GM12878 (cell line): ENCODE data around the gene NKX1-1. TPM values are rescaled to one million over a fixed set of nuclear protein-coding genes. Genes with fewer than 3 reads are reported as not detected.

Source experiments
- ATAC-seq: fragments of 200-7000 bp; cut with Tn5 transposase; 3 replicates; pipeline ENCODE4 v1.9.1; 2020; ENCODE audit warnings: mild to moderate bottlenecking, moderate library complexity
- BruUV-seq: library from RNA; stranded (reverse); fragments of 400-500 nt; replicated peaks from 2 replicates; lab custom pipeline; 2021; lab: Mats Ljungman, UMichigan
- CTCF ChIA-PET: fragments of 300-600 bp; sonication (Branson Sonifier 250); formaldehyde crosslinking; extraction: SDS; loops from one replicate; lab custom pipeline; 2021; ENCODE audit warnings: inconsistent platforms; lab: Yijun Ruan, JAX
- POLR2A ChIA-PET: fragments of 350-600 bp; formaldehyde crosslinking; extraction: SDS; loops from one replicate; lab custom pipeline; 2021; ENCODE audit warnings: inconsistent platforms; lab: Charles Lee
- RAD21 ChIA-PET: fragments of 300-600 bp; sonication (Branson Sonifier 250); formaldehyde crosslinking; loops from one replicate; lab custom pipeline; 2023; ENCODE audit warnings: antibody characterized with exemption; ENCODE audit not compliant: unreplicated experiment; lab: Charles Lee
- SMC1A ChIA-PET: fragments of 300-600 bp; sonication (Branson Sonifier 250); formaldehyde crosslinking; loops from one replicate; lab custom pipeline; 2023; ENCODE audit not compliant: unreplicated experiment, uncharacterized antibody; lab: Charles Lee
- DNase-seq: peaks from one replicate; pipeline ENCODE4 v3.0.0-alpha.2; 2011; ENCODE audit warnings: low read depth, low spot score
- FAIRE-seq: peaks from 3 replicates; lab custom pipeline; 2011; peaks lifted over from hg19 to GRCh38; lab: Jason Lieb, UNC
- H2AFZ ChIP-seq: 2 replicates; pipeline ENCODE4 v1.6.0; 2011; ENCODE audit warnings: low read depth, low read length, control low read depth; ENCODE audit not compliant: control insufficient read depth
- H3K27ac ChIP-seq: 2 replicates; pipeline ENCODE4 v1.5.1; 2011; ENCODE audit warnings: control low read depth; ENCODE audit not compliant: control insufficient read depth, insufficient read depth
- H3K27me3 ChIP-seq, 2 experiments: replicated peaks in 1 of 2; 2 replicates each; pipeline versions ENCODE4 v1.6.0 to v1.6.1; 2011; ENCODE audit warnings: low read length in 1 of 2; ENCODE audit not compliant: control insufficient read depth in 2 of 2, insufficient read depth in 2 of 2
- H3K36me3 ChIP-seq, 2 experiments: 2 replicates each; pipeline ENCODE4 v1.5.1; 2011; ENCODE audit warnings: low read length in 1 of 2; ENCODE audit not compliant: control insufficient read depth in 2 of 2, insufficient read depth in 2 of 2
- H3K4me1 ChIP-seq: 2 replicates; pipeline ENCODE4 v1.6.1; 2011; ENCODE audit warnings: mild to moderate bottlenecking, low read length, moderate library complexity, mixed read lengths; ENCODE audit not compliant: control insufficient read depth, insufficient read depth
- H3K4me2 ChIP-seq: 2 replicates; pipeline ENCODE4 v1.6.0; 2011; ENCODE audit warnings: control low read depth; ENCODE audit not compliant: control insufficient read depth, insufficient read depth
- H3K4me3 ChIP-seq: fragments of 200-600 bp; sonication (generic); 2 replicates; pipeline ENCODE4 v1.5.1; 2016
- H3K79me2 ChIP-seq: 2 replicates; pipeline ENCODE4 v1.6.0; 2011; ENCODE audit warnings: low read length; ENCODE audit not compliant: control insufficient read depth, insufficient read depth
- H3K9ac ChIP-seq: 2 replicates; pipeline ENCODE4 v1.8.0; 2011; ENCODE audit warnings: low read length, control low read depth, mixed read lengths; ENCODE audit not compliant: control insufficient read depth, insufficient read depth
- H3K9me3 ChIP-seq: replicated peaks from 3 replicates; pipeline ENCODE4 v1.5.1; 2011; ENCODE audit warnings: mild to moderate bottlenecking, low read length; ENCODE audit not compliant: control insufficient read depth, insufficient read depth
- H4K20me1 ChIP-seq: 2 replicates; pipeline ENCODE4 v1.6.0; 2011; ENCODE audit not compliant: control insufficient read depth, insufficient read depth
- BCLAF1 ChIP-seq: fragments of 450-650 bp; IDR thresholded peaks from 2 replicates; pipeline ENCODE4 v1.6.1; 2017; ENCODE audit warnings: antibody characterized with exemption, mild to moderate bottlenecking, moderate library complexity
- BMI1 ChIP-seq: fragments of 450-650 bp; IDR thresholded peaks from 2 replicates; pipeline ENCODE4 v1.6.1; 2016; ENCODE audit warnings: mild to moderate bottlenecking, moderate library complexity, borderline replicate concordance
- CTCF ChIP-seq, 3 experiments: IDR thresholded peaks in 2 of 3; conservative IDR thresholded peaks in 1 of 3; 2 replicates each; pipeline ENCODE4 v1.5.1; 2011; ENCODE audit warnings: low read depth in 3 of 3, low read length in 3 of 3, mild to moderate bottlenecking in 3 of 3, control low read depth in 2 of 3, moderate library complexity in 2 of 3, inconsistent platforms in 1 of 3, mixed read lengths in 1 of 3; ENCODE audit not compliant: control insufficient read depth in 2 of 3, insufficient read depth in 1 of 3; ENCODE audit errors: extremely low read depth in 1 of 3
- E2F8 ChIP-seq: fragments of 450-650 bp; IDR thresholded peaks from 2 replicates; pipeline ENCODE4 v1.6.1; 2018; ENCODE audit warnings: mild to moderate bottlenecking, low read depth, moderate library complexity; ENCODE audit not compliant: partially characterized antibody
- HDAC6 ChIP-seq: fragments of 200-600 bp; sonication (generic); IDR thresholded peaks from one replicate; pipeline ENCODE4 v1.8.0; 2017; ENCODE audit warnings: antibody characterized with exemption; ENCODE audit not compliant: unreplicated experiment
- IKZF2 ChIP-seq, 2 experiments: fragments of 450-650 bp; IDR thresholded peaks; 2 replicates each; pipeline ENCODE4 v1.6.1; 2017; ENCODE audit warnings: mild to moderate bottlenecking in 2 of 2, moderate library complexity in 2 of 2
- PAX5 ChIP-seq: IDR thresholded peaks from 2 replicates; pipeline ENCODE4 v1.6.1; 2011; ENCODE audit warnings: low read depth, low read length, borderline replicate concordance
- POLR2A ChIP-seq: IDR thresholded peaks from 2 replicates; pipeline ENCODE4 v1.6.1; 2011; ENCODE audit warnings: low read depth, mild to moderate bottlenecking, low read length
- RB1 ChIP-seq: fragments of 450-650 bp; formaldehyde crosslinking; IDR thresholded peaks from 2 replicates; pipeline ENCODE4 v1.6.1; 2017; ENCODE audit warnings: mild to moderate bottlenecking, borderline replicate concordance
- RUNX3 ChIP-seq: IDR thresholded peaks from 2 replicates; pipeline ENCODE4 v1.6.1; 2012; ENCODE audit warnings: low read length, inconsistent platforms
- SMAD5 ChIP-seq: IDR thresholded peaks from 2 replicates; pipeline ENCODE4 v1.6.1; 2016; ENCODE audit warnings: antibody characterized with exemption, low read depth
- SP1 ChIP-seq: IDR thresholded peaks from one replicate; pipeline ENCODE4 v1.6.1; 2011; ENCODE audit warnings: low read depth, low read length
- ZBED1 ChIP-seq: IDR thresholded peaks from 2 replicates; pipeline ENCODE4 v1.6.1; 2016; ENCODE audit warnings: borderline replicate concordance
- WGBS: methylation state at CpG from one replicate; pipeline ENCODE4 v1.1.6; 2016; ENCODE audit warnings: low lambda C conversion rate; ENCODE audit not compliant: insufficient replicate concordance, insufficient coverage; ENCODE audit errors: missing lambda C conversion rate; 5-methylcytosine and 5-hydroxymethylcytosine counted together
- in situ Hi-C: fragments of 300-500 bp; cut with MboI; formaldehyde crosslinking; loops from 9 replicates; pipeline ENCODE4 v1.14.3; 2018; ENCODE audit warnings: mixed read lengths
- intact Hi-C: fragments of 100-400 bp; cut with micrococcal nuclease; formaldehyde crosslinking; loops from one replicate; pipeline ENCODE4 v1.14.2; 2022; ENCODE audit not compliant: unreplicated experiment
- polyA plus RNA-seq, 11 experiments: library from polyadenylated mRNA; depleted of rRNA in 4 of 11; unstranded in 6 of 11; stranded (reverse) in 5 of 11; fragments of >200 nt; fragmentation: Nextera tagmentation in 4 of 11; fragmentation: Illumina TruSeq in 1 of 11; extraction: Ambion mirVana in 4 of 11; extraction: Trizol in 1 of 11; gene quantifications; 1 replicate in 1 of 11; 2 replicates in 10 of 11; pipeline versions ENCODE4 v1.2.1 to v1.2.3, GENCODE V29; 2011 to 2016; ENCODE audit warnings: inconsistent platforms in 2 of 11, missing spikeins in 2 of 11, low read depth in 1 of 11
- total RNA-seq, 4 experiments: library from RNA; depleted of rRNA in 3 of 4; stranded (reverse); fragments of >200 nt in 3 of 4; fragmentation: Illumina TruSeq in 1 of 4; extraction: Trizol in 1 of 4; gene quantifications; 2 replicates each; pipeline versions ENCODE4 v1.2.1 to v1.2.3, GENCODE V29; 2013 to 2021
- TF ChIP-seq, protein P1 (sequence below): IDR thresholded peaks from 2 replicates; pipeline ENCODE4 v1.6.1; 2011; ENCODE audit warnings: low read depth, mild to moderate bottlenecking, low read length, moderate library complexity, borderline replicate concordance; ENCODE audit errors: extremely low read depth
- TF ChIP-seq, protein P2 (sequence below): fragments of 450-650 bp; IDR thresholded peaks from 2 replicates; pipeline ENCODE4 v1.6.1; 2014; ENCODE audit warnings: mild to moderate bottlenecking

The NKX1-1 gene
- total and polyA plus RNA-seq, 10 of the 15 experiments (the other 5 are each of a cell fraction or from before 2014, with no cell fraction given): not detected

DNA sequence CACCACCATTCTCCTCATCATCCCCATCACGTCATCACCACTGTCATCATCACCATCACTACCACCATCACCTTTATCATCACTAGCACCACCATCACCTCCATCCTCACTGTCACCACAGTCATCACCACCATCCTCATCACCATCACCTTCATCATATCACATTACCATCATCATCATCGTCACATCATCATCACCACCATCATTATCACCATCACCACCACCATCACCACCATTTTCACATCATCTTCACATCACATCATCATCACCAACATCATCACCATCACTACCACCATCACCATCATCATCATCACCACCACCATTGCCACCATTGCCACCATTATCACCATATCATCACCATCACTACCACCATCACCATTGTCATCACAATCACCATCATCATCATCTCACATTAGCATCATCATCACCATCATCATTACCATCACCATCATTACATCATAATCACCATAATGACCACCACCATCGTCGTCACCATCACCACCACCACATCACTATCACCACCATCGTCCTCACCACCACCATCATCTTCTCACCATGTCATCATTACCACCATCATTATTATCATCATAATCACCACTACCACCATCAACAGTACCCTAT, 46.3 kb upstream of the NKX1-1 start:
- Histone ChIP-seq H4K20me1 (no peaks in the 10 kb centered on the region), H2AFZ (no peak overlapping the region), H3K27ac (no peak overlapping the region), H3K79me2 (no peaks in the 10 kb centered on the region), H3K9ac (no peak overlapping the region), H3K4me2 (no peak overlapping the region), H3K4me1 (no peaks in the 10 kb centered on the region), H3K27me3 (no peaks in the 10 kb centered on the region), H3K4me3 (no peak overlapping the region), H3K36me3 (no peaks in the 10 kb centered on the region), H3K9me3 (no peaks in the 10 kb centered on the region; the same call in 2 of the 3 replicates)
- FAIRE-seq (no peak), DNase-seq (no peak), ATAC-seq (no peak)
- TF ChIP-seq SMAD5 (no peak), BCLAF1 (no peak), BMI1 (no peak), E2F8 (no peak), PAX5 (no peak), CTCF (IDR thresholded peaks at IDR 0.05 in 2 of 3, conservative IDR thresholded peaks at IDR 0.05 in 1 of 3; ENCODE audit: control insufficient read depth in 2 of 3, extremely low read depth in 1 of 3, insufficient read depth in 1 of 3, low read depth in 3 of 3, low read length in 3 of 3) (no peak), ZBED1 (no peak), POLR2A (no peak), SP1 (no peak), RUNX3 (no peak), IKZF2 (IDR thresholded peaks at IDR 0.05) (no peak), HDAC6 (no peak), RB1 (no peak)
- TF ChIP-seq, protein P1, sequence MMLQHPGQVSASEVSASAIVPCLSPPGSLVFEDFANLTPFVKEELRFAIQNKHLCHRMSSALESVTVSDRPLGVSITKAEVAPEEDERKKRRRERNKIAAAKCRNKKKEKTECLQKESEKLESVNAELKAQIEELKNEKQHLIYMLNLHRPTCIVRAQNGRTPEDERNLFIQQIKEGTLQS: no peak
- TF ChIP-seq, protein P2, sequence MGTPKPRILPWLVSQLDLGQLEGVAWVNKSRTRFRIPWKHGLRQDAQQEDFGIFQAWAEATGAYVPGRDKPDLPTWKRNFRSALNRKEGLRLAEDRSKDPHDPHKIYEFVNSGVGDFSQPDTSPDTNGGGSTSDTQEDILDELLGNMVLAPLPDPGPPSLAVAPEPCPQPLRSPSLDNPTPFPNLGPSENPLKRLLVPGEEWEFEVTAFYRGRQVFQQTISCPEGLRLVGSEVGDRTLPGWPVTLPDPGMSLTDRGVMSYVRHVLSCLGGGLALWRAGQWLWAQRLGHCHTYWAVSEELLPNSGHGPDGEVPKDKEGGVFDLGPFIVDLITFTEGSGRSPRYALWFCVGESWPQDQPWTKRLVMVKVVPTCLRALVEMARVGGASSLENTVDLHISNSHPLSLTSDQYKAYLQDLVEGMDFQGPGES: no peak
- CTCF ChIA-PET: no interaction called here
- SMC1A ChIA-PET: no interaction called here
- in situ Hi-C loops (no loop called here), intact Hi-C loops (no loop called here)
- no TSS peak for BruUV-seq
- RAD21 ChIA-PET: no interaction called here
- 10% methylated on average over 5 of the region's 5 CpGs for WGBS
- POLR2A ChIA-PET: no interaction called here
